HL-60 (cell line): ENCODE measurements around the gene ZNF598.

ENCODE experiments used
- DNase-seq, 2 experiments: peaks; one replicate each; pipeline ENCODE4 v3.0.0-alpha.2; 2010 to 2020; ENCODE audit warnings: low read depth in 1 of 2, low spot score in 1 of 2
- H3K27ac ChIP-seq: fragments of 250-450 bp; sonication (Bioruptor Pico); replicated peaks from 2 replicates; pipeline ENCODE4 v1.5.1; 2020; ENCODE audit warnings: mild to moderate bottlenecking, moderate library complexity
- H3K27me3 ChIP-seq: fragments of 250-450 bp; sonication (Bioruptor Pico); 2 replicates; pipeline ENCODE4 v1.5.1; 2021; ENCODE audit warnings: mild to moderate bottlenecking, moderate library complexity; ENCODE audit not compliant: insufficient read depth, poor library complexity, severe bottlenecking
- H3K4me3 ChIP-seq: replicated peaks from 2 replicates; pipeline ENCODE4 v1.5.1; 2011; ENCODE audit warnings: mild to moderate bottlenecking, control low read depth, low read length; ENCODE audit not compliant: insufficient read depth
- CTCF ChIP-seq: IDR thresholded peaks from one replicate; pipeline ENCODE4 v1.5.1; 2011; ENCODE audit warnings: low read length, control low read depth, inconsistent platforms; ENCODE audit not compliant: insufficient read depth
- GABPA ChIP-seq: IDR thresholded peaks from 2 replicates; pipeline ENCODE4 v1.6.1; 2012; ENCODE audit warnings: low read depth
- POLR2AphosphoS5 ChIP-seq: IDR thresholded peaks from 2 replicates; pipeline ENCODE4 v1.6.1; 2012; ENCODE audit warnings: low read depth
- REST ChIP-seq: IDR thresholded peaks from 2 replicates; pipeline ENCODE4 v1.6.1; 2012; ENCODE audit warnings: low read depth; ENCODE audit not compliant: insufficient replicate concordance
- SPI1 ChIP-seq: IDR thresholded peaks from 2 replicates; pipeline ENCODE4 v1.6.1; 2012; ENCODE audit warnings: low read depth, mild to moderate bottlenecking, borderline replicate concordance

The ZNF598 gene

GRCh38 chr16:1973461-1974156 is 36.0 kb downstream of the ZNF598 start:
- no peak overlapping the region for H3K27ac ChIP-seq

GRCh38 chr16:1972490-1972877 is 37.1 kb downstream of the ZNF598 start:
- no peak for DNase-seq
- H3K4me3 ChIP-seq = peak overlapping the region; percentile 100
- no peak for TF ChIP-seq SPI1
- TF ChIP-seq REST = no peak
- no peak for TF ChIP-seq CTCF
- TF ChIP-seq GABPA = no peak
- no peak for TF ChIP-seq POLR2AphosphoS5
- H3K27ac ChIP-seq = peak overlapping the region; percentile 82
- H3K27me3 ChIP-seq = no peaks in the 10 kb centered on the region

More at GRCh38 chr16:1973461-1974156, 36.0 kb downstream of the ZNF598 start:
- H3K4me3 ChIP-seq = no peak overlapping the region
- no peak for DNase-seq
- TF ChIP-seq SPI1 = no peak
- TF ChIP-seq GABPA = no peak
- TF ChIP-seq POLR2AphosphoS5 = no peak
- no peak for TF ChIP-seq CTCF
- no peak for TF ChIP-seq REST
- H3K27me3 ChIP-seq = no peaks in the 10 kb centered on the region

- TF ChIP-seq CTCF (no peak), POLR2AphosphoS5 (peak; percentile 95), SPI1 (peak; percentile 59; the same call in 1 of the 2 replicates), REST (peak; percentile 15), GABPA (peak; percentile 94)
- no peaks in the 10 kb centered on the region for H3K27me3 ChIP-seq
- peak; percentile 93 to 94 for DNase-seq
- peak within 1 kb of the TSS; percentile 82 for H3K27ac ChIP-seq
- H3K4me3 ChIP-seq = peak within 1 kb of the TSS; percentile 100
These were observed 37.7 kb downstream of the ZNF598 start, which contains the start of gene TBL3 for GRCh38 chr16:1971796-1972489. TSS of gene TBL3 (plus strand) at chr16:1972053. CDS start at chr16:1972165, 112 bp downstream.
